BJ (cell line): Measurements from ENCODE around the gene GLRX3. TPM values are rescaled to one million over a fixed set of nuclear protein-coding genes. Genes with fewer than 3 reads are reported as not detected.

Experiments
- CTCF ChIA-PET: fragments of 350-600 bp; formaldehyde crosslinking; extraction: SDS; loops from one replicate; lab custom pipeline; 2021; ENCODE audit warnings: antibody characterized with exemption, inconsistent platforms; lab: Yijun Ruan, JAX
- POLR2A ChIA-PET: fragments of 300-600 bp; sonication (Branson Sonifier 250); formaldehyde crosslinking; extraction: SDS; loops from one replicate; lab custom pipeline; 2021; ENCODE audit warnings: antibody characterized with exemption; lab: Charles Lee
- DNase-seq: peaks from one replicate; pipeline ENCODE4 v3.0.0-alpha.2; 2011; ENCODE audit warnings: low read depth
- H3K27me3 ChIP-seq: 2 replicates; pipeline ENCODE4 v1.6.0; 2011; ENCODE audit warnings: low read length; ENCODE audit not compliant: control insufficient read depth, insufficient read depth
- H3K36me3 ChIP-seq: 2 replicates; pipeline ENCODE4 v1.5.1; 2011; ENCODE audit warnings: low read length; ENCODE audit not compliant: control insufficient read depth, insufficient read depth
- H3K4me3 ChIP-seq: 2 replicates; pipeline ENCODE4 v1.5.1; 2011; ENCODE audit warnings: low read depth, mild to moderate bottlenecking, control low read depth, low read length
- polyA plus RNA-seq: library from polyadenylated mRNA; depleted of rRNA; stranded (reverse); fragments of >200 nt; gene quantifications from 2 replicates; pipeline ENCODE4 v1.2.3, GENCODE V29; 2011
- TF ChIP-seq, protein P1 (sequence below): IDR thresholded peaks from 2 replicates; pipeline ENCODE4 v1.5.1; 2011; ENCODE audit warnings: low read depth, mild to moderate bottlenecking, control low read depth, inconsistent platforms, low read length, moderate library complexity; ENCODE audit not compliant: insufficient read depth

The GLRX3 gene
- polyA plus RNA-seq, 1 experiment = 51.3 TPM

DNA sequence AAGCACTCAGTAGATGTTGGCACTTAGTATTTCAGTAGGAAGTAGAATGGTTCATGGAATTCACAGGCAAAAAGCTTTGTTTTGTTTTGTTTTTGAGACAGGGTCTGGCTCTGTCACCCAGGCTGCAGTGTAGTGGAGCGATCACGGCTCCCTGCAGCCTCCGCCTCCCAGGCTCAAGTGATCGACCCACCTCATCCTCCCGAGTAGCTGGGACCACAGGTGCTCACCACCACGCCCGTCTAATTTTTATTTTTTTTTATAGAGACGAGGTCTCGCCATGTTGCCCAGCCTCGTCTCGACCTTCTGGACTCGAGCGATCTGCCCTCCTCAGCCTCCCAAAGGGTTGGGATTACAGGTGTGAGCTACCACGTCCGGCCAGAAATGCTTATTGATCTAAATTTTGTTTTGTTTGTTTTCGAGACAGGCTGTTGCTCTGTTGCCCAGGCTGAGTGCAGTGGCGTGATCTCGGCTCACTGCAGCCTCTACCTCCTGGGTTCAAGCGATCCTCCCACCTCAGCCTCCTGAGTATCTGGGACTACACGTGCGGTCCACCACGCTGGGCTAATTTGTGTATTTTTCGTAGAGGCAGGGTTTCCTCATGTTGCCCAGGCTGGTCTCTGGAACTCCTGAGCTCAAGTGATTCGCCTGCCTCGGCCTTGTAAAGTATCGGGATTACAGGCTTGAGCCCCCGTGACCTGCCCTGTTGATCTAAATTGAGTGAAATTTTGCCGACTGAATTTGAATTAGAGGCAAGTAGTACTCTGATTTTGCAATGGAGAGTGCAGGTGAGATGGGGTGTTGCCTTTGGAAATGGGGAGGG lies 1.7 kb downstream of the GLRX3 start:
- H3K4me3 ChIP-seq = peak overlapping the region; percentile 88
- H3K27me3 ChIP-seq = no peaks in the 10 kb centered on the region
- no peak for DNase-seq
- H3K36me3 ChIP-seq = peaks cover under 1% of the 10 kb centered on the region; the same call in 1 of the 2 replicates
- CTCF ChIA-PET = interaction anchor here (0.6 to 2.4 kb wide), 4 partner anchors 11 to 53 kb away, joined by 3 to 14 read pairs (median 6); partner anchors contain the start of gene C10orf143
- POLR2A ChIA-PET = interaction anchor here (1.1 kb wide), 1 partner anchor 27 kb away, joined by 3 read pairs; no protein-coding TSS in a partner anchor
- TF ChIP-seq, protein P1, sequence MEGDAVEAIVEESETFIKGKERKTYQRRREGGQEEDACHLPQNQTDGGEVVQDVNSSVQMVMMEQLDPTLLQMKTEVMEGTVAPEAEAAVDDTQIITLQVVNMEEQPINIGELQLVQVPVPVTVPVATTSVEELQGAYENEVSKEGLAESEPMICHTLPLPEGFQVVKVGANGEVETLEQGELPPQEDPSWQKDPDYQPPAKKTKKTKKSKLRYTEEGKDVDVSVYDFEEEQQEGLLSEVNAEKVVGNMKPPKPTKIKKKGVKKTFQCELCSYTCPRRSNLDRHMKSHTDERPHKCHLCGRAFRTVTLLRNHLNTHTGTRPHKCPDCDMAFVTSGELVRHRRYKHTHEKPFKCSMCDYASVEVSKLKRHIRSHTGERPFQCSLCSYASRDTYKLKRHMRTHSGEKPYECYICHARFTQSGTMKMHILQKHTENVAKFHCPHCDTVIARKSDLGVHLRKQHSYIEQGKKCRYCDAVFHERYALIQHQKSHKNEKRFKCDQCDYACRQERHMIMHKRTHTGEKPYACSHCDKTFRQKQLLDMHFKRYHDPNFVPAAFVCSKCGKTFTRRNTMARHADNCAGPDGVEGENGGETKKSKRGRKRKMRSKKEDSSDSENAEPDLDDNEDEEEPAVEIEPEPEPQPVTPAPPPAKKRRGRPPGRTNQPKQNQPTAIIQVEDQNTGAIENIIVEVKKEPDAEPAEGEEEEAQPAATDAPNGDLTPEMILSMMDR = no peak

DNA sequence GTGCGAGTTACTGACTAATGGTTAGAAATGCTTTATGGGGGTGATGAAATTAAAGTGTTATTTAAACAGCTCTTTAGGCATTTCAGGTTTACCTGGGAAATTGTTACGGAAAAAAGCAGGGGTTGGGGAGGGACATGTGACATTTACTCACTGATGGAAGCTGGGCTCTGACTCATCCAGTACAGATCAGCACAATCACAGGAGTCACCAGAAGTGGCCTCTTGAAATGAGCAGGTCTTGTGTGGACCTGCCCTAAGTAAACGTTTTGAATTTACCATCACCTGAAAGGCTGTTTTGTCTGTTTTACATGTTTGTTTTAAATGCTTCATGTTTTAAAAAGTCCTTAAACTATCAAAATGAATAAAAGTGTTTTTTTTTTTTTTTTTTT lies 2.3 kb downstream of the GLRX3 start:
- no peaks in the 10 kb centered on the region for H3K27me3 ChIP-seq
- H3K4me3 ChIP-seq = no peak overlapping the region
- H3K36me3 ChIP-seq = peaks cover 1% of the 10 kb centered on the region; the same call in 1 of the 2 replicates
- POLR2A ChIA-PET = no interaction called here
- no peak for DNase-seq
- CTCF ChIA-PET = interaction anchor here (1.3 kb wide), 1 partner anchor 28 kb away, joined by 9 read pairs; the partner anchor contains the start of gene C10orf143
- TF ChIP-seq, protein P1 = no peak

DNA sequence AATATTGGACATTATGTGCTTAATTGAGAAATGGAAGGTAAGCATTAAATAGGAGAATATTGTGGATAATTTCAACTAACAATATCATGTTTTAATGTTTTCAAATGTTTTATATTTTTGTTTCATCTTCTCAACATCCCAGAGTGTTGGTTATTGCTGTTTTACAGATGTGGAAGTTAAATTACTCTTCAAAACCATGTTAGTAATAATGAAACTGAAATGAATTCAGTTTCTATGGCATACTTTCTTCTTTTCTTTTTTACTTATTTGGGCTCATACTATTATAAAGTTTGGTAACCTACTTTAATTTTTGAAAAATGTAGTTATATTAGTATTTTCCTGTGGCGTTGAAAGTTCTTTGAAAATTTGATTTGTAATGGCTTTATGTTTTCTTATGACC lies 4.2 kb downstream of the GLRX3 start:
- Histone ChIP-seq H3K36me3 (peaks cover 1% of the 10 kb centered on the region; the same call in 1 of the 2 replicates), H3K4me3 (no peak overlapping the region), H3K27me3 (no peaks in the 10 kb centered on the region)
- POLR2A ChIA-PET = no interaction called here
- CTCF ChIA-PET = interaction anchor here (1.1 kb wide), 1 partner anchor 30 kb away, joined by 3 read pairs; the partner anchor contains the start of gene C10orf143
- TF ChIP-seq, protein P1 = no peak
- no peak for DNase-seq

DNA sequence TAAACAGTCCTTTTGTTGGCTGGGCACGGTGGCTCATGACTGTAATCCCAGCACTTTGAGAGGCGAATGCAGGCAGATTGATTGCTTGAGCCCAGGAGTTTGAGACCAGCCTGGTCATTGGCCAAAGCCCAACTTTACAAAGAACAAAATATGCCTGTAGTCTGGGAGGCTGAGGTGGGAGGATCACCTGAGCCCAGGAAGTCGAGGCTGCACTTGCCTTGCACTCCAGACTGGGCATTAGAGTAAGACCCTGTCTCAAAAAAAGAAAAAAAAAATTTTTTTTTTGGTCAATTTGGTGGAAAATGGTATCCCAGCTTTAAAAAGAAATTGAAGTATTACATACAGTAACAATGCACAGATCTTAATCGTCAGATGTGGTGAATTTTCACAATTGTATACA lies 4.8 kb downstream of the GLRX3 start:
- no peak overlapping the region for H3K4me3 ChIP-seq
- TF ChIP-seq, protein P1 = no peak
- no peaks in the 10 kb centered on the region for H3K27me3 ChIP-seq
- peaks cover 3% of the 10 kb centered on the region; the same call in 1 of the 2 replicates for H3K36me3 ChIP-seq
- ChIA-PET CTCF (interaction anchor here (0.6 to 1.6 kb wide), 2 partner anchors 31 to 41 kb away, joined by 3 to 7 read pairs; partner anchors contain the start of gene C10orf143), POLR2A (no interaction called here)
- DNase-seq = no peak

- Histone ChIP-seq H3K27me3 (no peaks in the 10 kb centered on the region), H3K36me3 (peaks cover 3% of the 10 kb centered on the region; the same call in 1 of the 2 replicates), H3K4me3 (no peak overlapping the region)
- CTCF ChIA-PET = interaction anchor here (0.6 to 1.6 kb wide), 3 partner anchors 14 to 41 kb away, joined by 3 to 7 read pairs (median 3); partner anchors contain the start of gene C10orf143
- POLR2A ChIA-PET = no interaction called here
- TF ChIP-seq, protein P1 = no peak
- DNase-seq = no peak
These were observed 5.3 kb downstream of the GLRX3 start for GRCh38 chr10:130141460-130141859.
